MG63 (cell line): ENCODE data around the gene RIT2. TPM values are rescaled to one million over a fixed set of nuclear protein-coding genes. Genes with fewer than 3 reads are reported as not detected.

Experiments used
- DNase-seq: peaks from one replicate; pipeline ENCODE4 v3.0.0-alpha.2; 2020
- H3K27me3 ChIP-seq: fragments of 250-450 bp; sonication (Bioruptor Pico); 2 replicates; pipeline ENCODE4 v1.5.1; 2020; ENCODE audit warnings: mild to moderate bottlenecking, moderate library complexity
- H3K36me3 ChIP-seq: fragments of 250-450 bp; sonication (Bioruptor Pico); 2 replicates; pipeline ENCODE4 v1.5.1; 2020; ENCODE audit warnings: mild to moderate bottlenecking, moderate library complexity
- H3K4me3 ChIP-seq: fragments of 250-450 bp; sonication (Bioruptor Pico); 2 replicates; pipeline ENCODE4 v1.5.1; 2020; ENCODE audit warnings: mild to moderate bottlenecking, moderate library complexity
- H3K9me3 ChIP-seq: fragments of 250-450 bp; sonication (Bioruptor Pico); 2 replicates; pipeline ENCODE4 v1.5.1; 2020; ENCODE audit warnings: mild to moderate bottlenecking, moderate library complexity
- total RNA-seq: library from RNA; depleted of rRNA; stranded (reverse); fragments of >200 nt; shearing (Covaris generic); gene quantifications from 2 replicates; pipeline ENCODE4 v1.2.3, GENCODE V29; 2014; ENCODE audit warnings: low replicate concordance

RIT2 gene
- total RNA-seq, 1 experiment from 2014 or later = not detected

- DNase-seq = no peak
- no peaks in the 10 kb centered on the region for H3K36me3 ChIP-seq
- no peak overlapping the region for H3K4me3 ChIP-seq
- H3K9me3 ChIP-seq = no peaks in the 10 kb centered on the region
- no peaks in the 10 kb centered on the region for H3K27me3 ChIP-seq
Measured at GRCh38 chr18:42784632-42785031, 330.9 kb downstream of the RIT2 start.

DNA sequence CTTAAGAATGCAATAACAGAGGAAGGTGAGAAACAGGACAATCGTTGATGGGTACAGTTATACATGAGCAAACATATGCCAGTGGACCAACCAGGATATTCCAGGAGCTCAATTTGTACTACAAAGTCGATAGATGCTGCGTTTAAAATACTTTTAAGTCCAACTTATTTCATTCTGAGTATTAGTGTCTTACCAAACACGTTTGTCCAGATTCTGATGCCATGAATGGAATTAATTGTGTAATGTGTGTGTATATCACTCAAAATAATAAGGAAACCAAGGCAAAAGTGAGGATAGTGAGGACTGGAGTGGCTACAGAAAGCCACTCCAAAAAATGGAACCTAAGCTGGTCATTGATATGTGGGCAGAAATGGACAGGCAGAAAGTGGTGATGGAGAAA, 332.6 kb downstream of the RIT2 start:
- no peaks in the 10 kb centered on the region for H3K36me3 ChIP-seq
- no peak overlapping the region for H3K4me3 ChIP-seq
- no peaks in the 10 kb centered on the region for H3K9me3 ChIP-seq
- no peaks in the 10 kb centered on the region for H3K27me3 ChIP-seq
- DNase-seq = no peak

- Histone ChIP-seq H3K4me3 (no peak overlapping the region), H3K27me3 (no peaks in the 10 kb centered on the region), H3K9me3 (no peaks in the 10 kb centered on the region), H3K36me3 (no peaks in the 10 kb centered on the region)
- DNase-seq = no peak
Measured at GRCh38 chr18:42781298-42781815, 334.1 kb downstream of the RIT2 start.

- Histone ChIP-seq H3K4me3 (no peak overlapping the region), H3K9me3 (no peaks in the 10 kb centered on the region), H3K36me3 (no peaks in the 10 kb centered on the region), H3K27me3 (no peaks in the 10 kb centered on the region)
- DNase-seq = no peak
Measured at GRCh38 chr18:42780171-42780570, 335.3 kb downstream of the RIT2 start.

- H3K9me3 ChIP-seq = no peaks in the 10 kb centered on the region
- H3K4me3 ChIP-seq = no peak overlapping the region
- H3K27me3 ChIP-seq = no peaks in the 10 kb centered on the region
- H3K36me3 ChIP-seq = no peaks in the 10 kb centered on the region
- no peak for DNase-seq
Measured at GRCh38 chr18:42778445-42779042, 336.9 kb downstream of the RIT2 start.

DNA sequence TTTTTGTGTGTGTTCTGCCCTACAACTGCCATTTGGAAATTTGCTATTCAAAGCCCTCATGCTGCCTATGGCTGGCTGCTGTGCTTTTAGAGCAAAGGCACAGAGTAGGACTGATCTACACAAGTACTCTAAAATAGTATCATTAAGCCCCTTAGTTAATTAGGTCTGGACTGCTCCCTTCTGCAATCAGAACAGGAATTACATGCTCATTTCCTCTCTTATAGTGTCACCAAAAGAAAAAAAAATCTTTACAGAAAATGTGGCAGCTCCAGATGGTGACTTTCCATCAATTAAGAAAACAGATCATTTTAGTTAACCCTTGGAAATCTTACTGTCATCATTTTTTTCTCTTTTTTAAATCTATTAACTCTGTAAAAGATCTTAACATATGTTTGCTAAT, 337.5 kb downstream of the RIT2 start:
- Histone ChIP-seq H3K27me3 (no peaks in the 10 kb centered on the region), H3K36me3 (no peaks in the 10 kb centered on the region), H3K4me3 (no peak overlapping the region), H3K9me3 (no peaks in the 10 kb centered on the region)
- no peak for DNase-seq

- Histone ChIP-seq H3K4me3 (no peak overlapping the region), H3K9me3 (no peaks in the 10 kb centered on the region), H3K27me3 (no peaks in the 10 kb centered on the region), H3K36me3 (no peaks in the 10 kb centered on the region)
- DNase-seq = no peak
Measured at GRCh38 chr18:42773870-42774269, 341.6 kb downstream of the RIT2 start.

- DNase-seq = no peak
- H3K36me3 ChIP-seq = no peaks in the 10 kb centered on the region
- H3K9me3 ChIP-seq = no peaks in the 10 kb centered on the region
- H3K4me3 ChIP-seq = no peak overlapping the region
- H3K27me3 ChIP-seq = no peaks in the 10 kb centered on the region
Measured at GRCh38 chr18:42771936-42772335, 343.5 kb downstream of the RIT2 start.

GRCh38 chr18:42765302-42765701, 350.2 kb downstream of the RIT2 start:
- Histone ChIP-seq H3K9me3 (no peaks in the 10 kb centered on the region), H3K4me3 (no peak overlapping the region), H3K36me3 (no peaks in the 10 kb centered on the region), H3K27me3 (no peaks in the 10 kb centered on the region)
- no peak for DNase-seq

DNA sequence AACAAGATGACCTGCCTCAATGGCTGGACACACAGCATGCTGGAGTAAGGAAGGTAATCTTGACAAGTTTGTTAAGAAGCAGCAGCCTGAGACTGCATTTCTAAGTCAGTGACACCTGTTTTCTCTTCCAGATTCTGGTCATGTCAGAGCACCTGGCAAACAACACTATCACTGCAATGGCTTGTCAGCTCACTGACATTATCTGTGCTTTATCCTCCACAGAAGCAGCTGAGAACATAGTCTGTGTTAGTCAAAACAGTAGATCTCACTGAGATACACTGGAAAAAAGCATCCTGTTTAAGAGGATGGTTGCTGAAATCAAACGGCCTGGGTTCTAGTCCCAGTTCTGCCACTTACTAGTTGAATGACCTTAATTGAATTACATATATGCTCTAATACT, 355.2 kb downstream of the RIT2 start:
- Histone ChIP-seq H3K36me3 (no peaks in the 10 kb centered on the region), H3K9me3 (no peaks in the 10 kb centered on the region), H3K27me3 (no peaks in the 10 kb centered on the region), H3K4me3 (no peak overlapping the region)
- no peak for DNase-seq

DNA sequence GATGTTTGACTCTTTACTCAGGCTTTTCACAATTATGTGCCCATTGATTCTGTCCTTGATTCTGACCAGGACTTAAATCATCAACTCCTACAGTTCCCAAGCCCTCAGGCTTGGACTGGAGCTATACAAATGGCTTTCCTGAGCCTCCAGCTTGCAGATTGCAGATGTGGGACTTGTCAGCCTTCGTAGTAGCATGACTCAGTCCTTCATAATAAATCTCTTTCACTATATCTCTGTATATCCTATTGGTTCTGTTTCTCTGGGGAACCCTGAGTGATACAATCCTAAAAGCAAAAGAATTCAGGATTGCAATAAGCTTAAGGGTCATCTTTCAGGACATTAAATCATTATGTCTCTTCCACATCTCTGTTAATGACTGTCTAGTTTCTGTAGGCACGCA, 356.6 kb downstream of the RIT2 start:
- Histone ChIP-seq H3K27me3 (no peaks in the 10 kb centered on the region), H3K4me3 (no peak overlapping the region), H3K9me3 (no peaks in the 10 kb centered on the region), H3K36me3 (no peaks in the 10 kb centered on the region)
- no peak for DNase-seq

- Histone ChIP-seq H3K9me3 (no peaks in the 10 kb centered on the region), H3K4me3 (no peak overlapping the region), H3K27me3 (no peaks in the 10 kb centered on the region), H3K36me3 (no peaks in the 10 kb centered on the region)
- DNase-seq = no peak
Measured at GRCh38 chr18:42756214-42756613, 359.3 kb downstream of the RIT2 start.

- Histone ChIP-seq H3K36me3 (no peaks in the 10 kb centered on the region), H3K9me3 (no peaks in the 10 kb centered on the region), H3K27me3 (no peaks in the 10 kb centered on the region), H3K4me3 (no peak overlapping the region)
- no peak for DNase-seq
Measured at GRCh38 chr18:42752916-42753315, 362.6 kb downstream of the RIT2 start.

GRCh38 chr18:42746794-42747193, 368.7 kb downstream of the RIT2 start:
- no peak for DNase-seq
- no peak overlapping the region for H3K4me3 ChIP-seq
- no peaks in the 10 kb centered on the region for H3K9me3 ChIP-seq
- no peaks in the 10 kb centered on the region for H3K27me3 ChIP-seq
- no peaks in the 10 kb centered on the region for H3K36me3 ChIP-seq

- no peak overlapping the region for H3K4me3 ChIP-seq
- no peak for DNase-seq
- H3K36me3 ChIP-seq = no peaks in the 10 kb centered on the region
- no peaks in the 10 kb centered on the region for H3K9me3 ChIP-seq
- no peaks in the 10 kb centered on the region for H3K27me3 ChIP-seq
Measured at GRCh38 chr18:42745931-42746330, 369.6 kb downstream of the RIT2 start.

GRCh38 chr18:42745171-42745570, 370.3 kb downstream of the RIT2 start:
- Histone ChIP-seq H3K27me3 (no peaks in the 10 kb centered on the region), H3K9me3 (no peaks in the 10 kb centered on the region), H3K4me3 (no peak overlapping the region), H3K36me3 (no peaks in the 10 kb centered on the region)
- DNase-seq = no peak

GRCh38 chr18:42743373-42744138, 371.9 kb downstream of the RIT2 start:
- Histone ChIP-seq H3K27me3 (no peaks in the 10 kb centered on the region), H3K9me3 (no peaks in the 10 kb centered on the region), H3K36me3 (no peaks in the 10 kb centered on the region), H3K4me3 (no peak overlapping the region)
- DNase-seq = no peak

- Histone ChIP-seq H3K9me3 (no peaks in the 10 kb centered on the region), H3K4me3 (no peak overlapping the region), H3K36me3 (no peaks in the 10 kb centered on the region), H3K27me3 (no peaks in the 10 kb centered on the region)
- DNase-seq = no peak
Measured at GRCh38 chr18:42742969-42743368, 372.5 kb downstream of the RIT2 start.
